Measurements from ENCODE around the gene SET.

- no peak for TF ChIP-seq CTCF (optimal IDR thresholded peaks at IDR 0.05 in 1 of 3, IDR thresholded peaks at IDR 0.05 in 1 of 3, conservative IDR thresholded peaks at IDR 0.05 in 1 of 3; ENCODE audit: extremely low read depth in 1 of 3, insufficient read depth in 2 of 3, low read length in 3 of 3)
- TF ChIP-seq EZH2 (IDR thresholded peaks at IDR 0.05; ENCODE audit: low read length) = no peak
Measured at GRCh38 chr9:128675382-128675781, 13.6 kb upstream of the SET start.
